ENCODE data around the gene AGBL4.
"Not testable (repeated sequence)": the region's sequence is repeated elsewhere in the genome, so short reads cannot be mapped to it uniquely, and the experiment has no call there.

AGBL4 gene

DNA sequence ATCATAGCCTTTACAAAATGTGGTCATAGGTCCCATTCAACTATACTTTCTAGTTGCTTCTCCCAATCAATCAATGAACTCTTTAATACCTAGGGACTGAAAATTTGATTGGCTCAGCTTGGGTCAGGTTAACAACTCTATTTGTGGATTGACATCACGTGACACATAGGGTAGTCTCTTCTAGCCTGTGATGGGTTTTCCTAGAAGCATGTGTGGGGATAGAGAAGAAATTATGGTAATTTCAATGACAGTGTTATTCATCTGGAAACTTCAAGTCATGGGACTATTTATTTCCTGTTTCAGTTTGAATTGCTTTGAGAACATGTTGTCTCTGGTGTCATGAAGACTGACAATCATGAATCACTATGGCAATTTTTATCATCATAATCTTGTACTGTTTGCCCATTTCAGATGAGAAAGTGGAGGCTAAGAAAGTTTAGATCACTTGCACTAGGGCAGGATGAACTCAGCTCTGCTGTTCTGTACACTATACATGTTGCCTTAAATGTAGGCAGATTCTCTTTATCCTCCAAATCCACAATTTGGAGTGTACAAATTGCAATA lies 717.2 kb downstream of the AGBL4 start:
- no peak for DNase-seq (ENCODE audit: low spot score)

DNA sequence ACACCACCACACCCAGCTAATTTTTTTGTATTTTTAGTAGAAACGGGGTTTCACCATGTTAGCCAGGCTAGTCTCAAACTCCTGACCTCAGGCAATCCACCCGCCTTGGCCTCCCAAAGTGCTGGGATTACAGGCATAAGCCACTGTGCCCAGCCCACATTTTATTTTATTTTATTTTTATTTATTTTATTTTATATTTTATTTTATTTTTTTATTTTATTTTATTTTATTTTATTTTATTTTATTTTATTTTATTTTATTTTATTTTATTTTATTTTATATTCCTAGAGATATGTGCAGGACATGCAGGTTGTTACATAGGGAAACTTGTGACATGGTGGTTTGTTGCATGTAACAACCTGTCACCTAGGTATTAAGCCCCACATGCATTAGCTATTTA lies 721.4 kb downstream of the AGBL4 start:
- DNase-seq (ENCODE audit: low spot score) = not testable (repeated sequence)

DNA sequence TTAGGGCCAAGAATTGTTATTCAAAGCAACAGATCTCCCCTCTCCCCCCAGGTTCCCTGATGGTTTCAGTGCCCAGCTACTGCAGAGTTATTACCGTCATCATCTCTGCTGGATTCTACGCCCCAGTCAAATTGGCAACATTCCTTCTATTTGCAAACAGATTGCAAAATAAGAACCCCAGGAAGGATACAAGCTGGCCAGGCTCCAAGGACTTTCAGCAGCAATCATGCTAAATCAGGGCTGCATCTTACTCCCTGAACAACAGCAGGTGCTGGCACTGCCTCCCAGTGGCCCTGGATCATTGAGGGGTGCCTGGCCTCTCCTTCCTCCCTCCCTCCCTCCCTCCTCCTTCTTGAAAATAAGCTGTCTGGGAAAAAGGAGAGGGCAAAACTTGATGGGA lies 725.5 kb downstream of the AGBL4 start:
- DNase-seq (ENCODE audit: low spot score) = no peak

DNA sequence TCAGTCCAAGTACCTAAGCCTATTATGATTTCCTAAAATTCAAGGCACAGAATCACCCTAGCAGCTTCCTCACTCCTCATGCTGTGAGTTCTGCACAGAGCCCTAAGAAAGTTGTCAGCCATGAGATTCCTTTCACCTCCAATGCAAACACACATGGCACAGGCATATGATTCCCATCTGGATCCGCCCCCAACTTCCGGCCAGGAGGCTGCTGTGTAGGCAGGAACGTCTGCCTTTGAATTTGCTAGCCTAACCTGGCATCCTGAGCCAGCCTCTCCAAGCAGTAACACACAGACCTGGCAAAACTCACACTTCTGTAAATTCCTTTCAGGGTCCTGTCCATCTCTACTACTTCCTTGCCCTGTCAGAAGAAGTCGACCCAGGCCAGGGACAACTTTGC lies 726.0 kb downstream of the AGBL4 start:
- DNase-seq (ENCODE audit: low spot score) = peak; percentile 7

DNA sequence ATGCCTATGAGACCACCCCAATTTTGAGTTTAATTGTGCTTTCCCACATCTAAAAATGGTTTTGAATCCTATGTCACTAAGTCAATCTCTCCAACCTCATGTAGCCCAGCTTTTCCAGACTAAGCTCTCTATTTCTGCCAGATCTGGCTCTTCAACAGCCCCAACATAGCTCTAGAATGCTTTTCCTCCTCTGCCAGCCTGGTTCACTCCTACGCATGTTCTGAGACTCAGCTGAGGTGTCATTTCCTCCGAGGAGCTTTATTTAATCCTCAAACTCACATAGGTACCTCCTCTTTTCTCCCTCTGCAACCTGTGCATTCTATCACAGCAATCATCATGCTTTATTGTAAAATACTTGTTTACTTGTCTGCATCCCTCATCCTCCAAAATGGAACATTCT lies 729.2 kb downstream of the AGBL4 start:
- DNase-seq (ENCODE audit: low spot score) = peak; percentile 69

DNA sequence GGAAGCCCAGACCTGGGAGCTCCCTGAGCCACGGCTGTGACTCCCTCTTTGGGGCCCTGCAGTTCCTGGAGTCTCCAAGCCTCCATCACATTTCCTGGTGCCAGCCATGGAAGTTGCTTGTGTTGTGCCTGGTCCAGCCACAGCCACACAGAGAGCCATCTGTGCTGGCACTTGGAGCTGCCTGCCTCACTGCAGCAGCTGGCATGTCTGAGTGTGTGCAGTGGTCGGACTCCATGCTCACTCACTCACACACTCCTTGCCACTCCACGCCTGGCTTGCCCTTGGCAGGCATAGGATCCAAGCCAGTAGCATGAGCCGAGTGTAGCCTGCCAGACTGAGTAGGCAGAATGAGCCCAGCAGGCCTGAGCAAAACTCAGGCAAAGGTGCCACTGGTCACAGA lies 730.7 kb downstream of the AGBL4 start:
- no peak for DNase-seq (ENCODE audit: low spot score)

DNA sequence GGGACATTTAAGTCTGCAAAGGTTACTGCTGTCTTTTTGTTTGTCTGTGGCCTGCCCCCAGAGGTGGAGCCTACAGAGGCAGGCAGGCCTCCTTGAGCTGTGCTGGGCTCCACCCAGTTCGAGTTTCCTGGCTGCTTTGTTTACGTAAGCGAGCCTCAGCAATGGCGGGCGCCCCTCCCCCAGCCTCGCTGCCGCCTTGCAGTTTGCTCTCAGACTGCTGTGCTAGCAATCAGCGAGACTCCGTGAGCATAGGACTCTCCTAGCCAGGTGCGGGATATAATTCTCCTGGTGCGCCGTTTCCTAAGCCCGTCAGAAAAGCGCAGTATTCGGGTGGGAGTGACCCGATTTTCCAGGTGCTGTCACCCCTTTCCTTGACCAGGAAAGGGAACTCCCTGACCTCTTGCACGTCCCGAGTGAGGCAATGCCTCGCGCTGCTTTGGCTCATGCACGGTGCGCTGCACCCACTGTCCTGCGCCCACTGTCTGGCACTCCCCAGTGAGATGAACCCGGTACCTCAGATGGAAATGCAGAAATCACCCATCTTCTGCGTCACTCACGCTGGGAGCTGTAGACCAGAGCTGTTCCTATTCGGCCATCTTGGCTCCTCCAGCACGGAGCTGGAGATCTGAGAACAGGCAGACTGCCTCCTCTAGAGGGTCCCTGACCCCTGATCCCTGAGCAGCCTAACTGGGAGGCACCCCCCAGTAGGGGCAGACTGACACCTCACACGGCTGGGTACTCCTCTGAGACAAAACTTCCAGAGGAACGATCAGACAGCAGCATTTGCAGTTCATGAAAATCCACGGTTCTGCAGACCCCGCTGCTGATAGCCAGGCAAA lies 766.3 kb downstream of the AGBL4 start:
- not testable (repeated sequence) for DNase-seq (ENCODE audit: low spot score)

DNA sequence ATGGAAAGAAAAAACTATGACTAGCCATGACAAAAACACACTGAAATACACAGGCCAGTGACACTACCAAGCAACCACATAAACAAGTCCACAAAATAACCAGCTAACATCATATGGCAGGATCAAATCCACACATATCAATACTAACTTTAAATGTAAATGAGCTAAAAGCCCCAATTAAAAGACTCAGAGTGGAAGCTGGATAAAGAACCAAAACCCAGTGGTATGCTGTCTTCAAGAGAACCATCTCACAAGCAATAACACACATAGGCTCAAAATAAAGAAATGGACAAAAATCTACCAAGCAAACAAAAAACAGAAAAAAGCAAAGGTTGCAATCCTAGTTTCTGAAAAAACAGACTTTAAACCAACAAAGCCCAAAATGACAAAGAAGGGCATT lies 770.8 kb downstream of the AGBL4 start:
- DNase-seq (ENCODE audit: low spot score) = no peak

DNA sequence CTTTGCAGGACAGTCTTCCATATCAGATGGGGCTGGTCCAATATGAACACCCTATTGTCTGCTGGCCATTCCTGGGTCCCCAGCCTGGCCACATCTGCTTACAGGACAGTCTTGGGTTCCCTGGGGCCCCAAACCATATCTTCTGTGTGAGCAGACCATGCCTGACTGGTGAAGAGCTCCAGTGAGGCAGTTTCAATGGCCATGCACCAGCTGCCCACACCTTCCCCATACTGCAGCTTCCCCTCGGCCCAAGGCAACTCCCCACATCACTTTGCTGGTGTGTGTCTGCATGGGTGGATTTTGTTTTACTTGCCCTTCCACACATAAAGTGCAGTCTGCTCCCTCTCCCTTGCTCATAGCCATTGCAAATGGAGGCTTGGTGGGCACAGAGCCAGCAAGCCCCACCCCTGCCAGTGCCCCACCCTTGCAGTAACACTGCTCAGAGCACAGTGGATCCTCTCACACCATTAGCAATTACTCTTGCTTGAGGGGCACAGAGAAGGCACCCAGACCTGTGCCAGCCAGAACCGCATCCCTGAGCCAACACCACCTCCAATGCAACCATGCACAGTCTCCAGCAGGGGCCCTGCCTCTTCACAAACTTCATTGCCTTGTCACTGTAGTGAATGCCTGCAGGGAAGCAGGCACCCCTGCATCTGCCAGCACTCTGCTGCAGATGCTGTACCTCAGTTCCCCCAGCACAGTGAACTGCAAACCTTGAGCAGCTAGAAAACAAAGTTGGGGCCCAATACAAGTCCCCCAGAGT lies 772.6 kb downstream of the AGBL4 start:
- DNase-seq (ENCODE audit: low spot score) = no peak

DNA sequence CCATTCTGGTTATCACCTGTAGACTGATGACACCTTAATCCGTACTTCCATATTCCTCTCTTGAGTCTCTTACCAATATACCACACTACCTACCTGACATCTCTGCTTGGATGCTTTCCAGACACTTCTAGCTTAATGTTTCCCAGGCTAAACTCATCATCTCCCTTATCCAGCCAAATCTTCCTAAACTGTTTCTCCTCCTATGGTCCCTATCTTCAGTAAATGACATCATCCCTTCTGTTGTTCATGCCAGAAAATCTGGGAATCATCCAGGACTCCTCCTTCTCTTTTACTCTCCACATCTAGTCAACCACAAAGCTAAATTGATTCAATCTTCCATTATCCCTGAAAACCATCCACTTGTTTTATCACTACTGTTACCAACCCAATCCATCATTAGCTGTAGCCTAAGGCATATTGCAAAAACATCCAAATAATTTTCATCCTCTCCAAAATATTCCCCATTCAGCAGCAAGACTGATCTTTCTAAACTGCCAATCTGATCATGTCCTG lies 783.0 kb downstream of the AGBL4 start:
- DNase-seq (ENCODE audit: low spot score) = no peak

DNA sequence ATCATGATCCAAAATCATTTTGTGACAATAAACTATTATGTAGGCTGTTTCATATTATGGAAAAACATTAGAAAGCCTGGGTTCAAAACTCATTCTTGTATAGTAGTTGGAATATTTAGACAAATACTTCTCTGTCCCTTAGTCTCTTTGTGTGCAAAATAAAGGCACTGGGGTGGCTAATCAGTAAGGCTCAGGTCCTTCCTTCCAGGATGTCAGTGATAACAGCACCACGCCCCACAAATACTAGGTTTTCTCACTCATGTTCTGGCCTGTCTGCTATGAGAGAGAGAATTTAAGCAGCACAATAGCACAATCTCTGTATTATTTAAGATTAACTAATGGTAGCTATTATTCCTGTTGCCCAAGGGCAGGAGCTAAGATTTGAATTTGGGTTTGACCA lies 788.8 kb downstream of the AGBL4 start:
- DNase-seq (ENCODE audit: low spot score) = no peak

DNA sequence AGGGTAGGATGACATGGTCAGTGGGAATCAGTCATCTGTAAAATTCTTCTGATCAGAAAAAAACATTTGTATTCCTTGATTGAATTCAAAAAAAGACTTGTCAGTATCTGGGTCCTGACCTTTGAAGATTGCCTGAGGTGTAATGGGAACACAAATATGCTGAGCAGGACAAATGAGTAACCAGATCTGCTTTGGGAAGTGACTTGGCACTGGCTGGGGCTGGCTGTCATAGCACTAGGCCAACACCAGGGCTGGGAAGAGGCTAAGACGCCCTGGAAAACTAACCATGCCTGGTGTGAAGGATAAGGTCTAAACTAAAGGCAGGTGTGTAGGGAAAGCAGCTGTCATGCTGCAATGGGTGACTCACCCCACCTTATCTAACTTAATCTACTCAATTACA lies 794.2 kb downstream of the AGBL4 start:
- no peak for DNase-seq (ENCODE audit: low spot score)

DNA sequence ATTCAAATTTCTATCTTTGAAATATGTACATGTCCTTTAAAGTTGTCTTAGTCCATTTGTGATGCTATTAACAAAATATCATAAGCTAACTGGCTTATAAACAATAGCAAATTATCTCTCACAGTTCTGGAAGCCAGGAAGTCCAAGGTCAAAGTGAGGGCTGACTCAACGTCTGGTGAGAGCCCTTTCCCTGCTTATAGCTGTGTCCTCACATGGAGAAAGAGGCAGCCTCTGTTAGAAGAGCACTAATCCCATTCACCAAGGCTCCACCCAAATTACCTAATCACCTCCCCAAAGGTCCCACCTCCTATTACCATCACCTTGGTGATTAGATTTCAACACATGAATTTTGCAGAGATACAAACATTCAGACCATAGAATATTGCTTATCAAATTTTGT lies 797.0 kb downstream of the AGBL4 start:
- DNase-seq (ENCODE audit: low spot score) = no peak

DNA sequence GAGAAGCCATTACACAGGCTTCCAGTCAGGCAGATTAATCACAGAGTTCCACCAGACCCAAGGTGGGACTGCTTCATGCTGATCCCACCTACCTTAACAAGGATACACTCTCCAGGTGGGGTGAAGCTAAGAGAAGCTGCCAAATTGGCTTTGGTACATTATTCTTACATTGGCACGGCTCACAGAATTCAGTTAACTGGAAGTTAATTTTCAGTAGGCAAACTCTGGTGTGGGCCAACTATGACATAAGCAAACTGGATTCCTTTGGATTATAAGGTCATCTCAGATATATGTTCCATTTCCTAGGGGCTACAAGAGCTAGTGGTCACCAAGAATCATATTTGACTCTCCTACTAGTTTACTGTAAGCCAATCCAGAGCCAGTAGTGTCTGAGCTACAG lies 798.3 kb downstream of the AGBL4 start:
- no peak for DNase-seq (ENCODE audit: low spot score)

DNA sequence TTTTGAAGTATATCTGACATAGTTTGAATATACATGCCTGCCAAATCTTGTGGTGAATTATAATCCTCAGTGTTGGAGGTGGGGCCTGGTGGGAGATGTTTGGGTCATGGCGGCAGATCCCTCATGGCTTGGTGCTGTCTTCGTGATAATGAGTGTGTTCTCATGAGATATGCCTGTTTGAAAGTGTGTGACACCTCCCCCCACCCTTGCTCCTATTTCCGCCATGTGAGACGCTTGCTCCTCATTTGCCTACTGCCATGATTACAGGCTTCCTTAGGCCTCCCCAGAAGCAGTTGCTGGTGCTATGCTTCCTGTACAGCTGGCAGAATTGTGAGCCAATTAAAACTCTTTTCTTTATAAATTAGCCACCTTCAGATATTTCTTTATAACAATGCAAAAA lies 810.5 kb downstream of the AGBL4 start:
- DNase-seq (ENCODE audit: low spot score) = no peak

DNA sequence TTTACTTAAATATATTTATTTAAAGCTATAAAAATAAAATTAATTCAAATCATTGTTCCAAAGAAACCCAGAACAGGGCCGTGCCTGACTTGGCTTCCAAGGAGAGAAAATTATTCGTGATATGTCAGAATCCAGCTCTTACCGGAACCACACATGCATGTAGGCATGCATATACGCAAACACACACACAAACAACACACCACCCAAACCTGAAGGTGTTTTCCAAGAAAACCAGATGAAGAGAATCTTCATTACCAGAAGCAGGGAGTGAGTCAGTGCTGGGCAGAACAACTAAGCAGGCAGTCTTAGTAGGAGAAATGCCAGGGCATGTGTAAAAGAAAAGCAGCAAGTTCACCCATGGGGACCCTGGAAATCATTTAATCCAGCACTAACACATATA lies 815.0 kb downstream of the AGBL4 start:
- no peak for DNase-seq (ENCODE audit: low spot score)

DNA sequence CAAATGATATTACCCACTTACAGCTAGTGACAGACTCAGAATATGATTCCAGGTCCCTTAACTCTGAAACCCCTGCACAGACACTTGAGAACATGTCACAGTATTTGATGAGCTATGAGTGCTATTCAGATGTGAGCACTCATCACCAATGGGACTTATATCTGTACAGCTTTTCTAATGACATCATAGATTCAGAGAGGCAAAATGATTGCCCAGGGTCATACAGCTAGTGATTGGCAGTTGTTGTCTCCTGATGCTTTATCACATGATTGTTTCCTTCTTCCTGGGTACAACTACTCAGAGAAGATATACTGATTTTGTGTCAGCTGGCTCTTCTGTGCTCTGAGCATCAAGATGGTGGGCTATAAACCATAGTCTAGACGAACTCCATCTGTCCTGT lies 819.0 kb downstream of the AGBL4 start:
- DNase-seq (ENCODE audit: low spot score) = no peak

DNA sequence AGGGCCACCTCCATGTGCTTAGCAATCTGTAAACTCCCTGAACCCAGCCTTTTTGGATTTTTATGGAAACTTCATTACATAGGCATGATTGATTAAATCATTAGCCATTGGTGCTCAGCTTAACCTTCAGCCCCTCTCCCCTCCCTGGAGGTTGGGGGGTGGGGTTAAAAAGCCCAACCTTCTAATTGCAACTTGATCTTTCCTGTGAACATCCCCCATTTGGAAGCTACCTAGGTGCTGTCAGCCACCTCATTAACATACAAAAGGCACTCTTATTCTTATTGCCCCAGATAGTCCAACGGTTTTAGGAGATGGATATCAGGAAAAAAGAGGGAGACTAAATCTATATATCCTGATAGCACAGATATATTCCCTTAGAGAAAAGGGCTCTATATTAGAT lies 823.0 kb downstream of the AGBL4 start:
- DNase-seq (ENCODE audit: low spot score) = no peak

DNA sequence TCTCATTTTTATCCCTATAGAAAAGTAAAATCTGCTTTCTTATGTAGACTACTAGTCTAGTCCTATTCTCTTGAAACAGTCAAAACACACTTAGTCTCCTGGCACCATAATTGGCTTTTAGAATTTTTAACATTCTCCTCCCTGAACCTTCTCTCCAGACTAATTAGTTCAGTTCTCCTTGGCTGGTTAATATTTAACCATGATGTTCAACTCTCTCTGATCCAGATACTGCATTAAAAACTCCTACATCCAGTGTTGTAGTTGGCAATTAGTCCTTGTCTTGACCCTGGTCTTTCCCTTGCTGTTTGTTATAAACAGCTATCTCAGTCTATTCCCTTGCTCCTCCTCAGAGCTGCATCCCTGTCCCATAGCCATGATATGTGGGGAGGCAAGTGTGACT lies 824.2 kb downstream of the AGBL4 start:
- no peak for DNase-seq (ENCODE audit: low spot score)

DNA sequence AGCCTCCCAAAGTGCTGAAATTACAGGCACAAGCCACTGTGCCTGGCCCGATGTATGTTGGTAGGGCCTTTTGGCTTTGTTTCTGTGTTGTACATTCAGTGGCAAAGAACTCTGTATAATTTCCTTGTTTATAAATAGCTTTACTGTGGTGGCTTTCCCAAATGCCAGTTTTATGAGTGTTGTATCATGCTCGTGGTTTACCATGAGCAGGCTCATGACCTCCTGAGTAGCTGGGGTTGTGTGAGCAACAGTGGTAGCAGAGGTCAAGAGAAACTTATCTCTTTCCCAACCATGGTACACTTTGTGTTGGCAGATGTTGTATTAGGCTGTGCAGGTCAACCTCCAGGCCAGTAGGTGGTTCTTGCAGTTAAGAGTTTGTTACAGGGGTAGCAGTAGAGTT lies 826.7 kb downstream of the AGBL4 start:
- no peak for DNase-seq (ENCODE audit: low spot score)

DNA sequence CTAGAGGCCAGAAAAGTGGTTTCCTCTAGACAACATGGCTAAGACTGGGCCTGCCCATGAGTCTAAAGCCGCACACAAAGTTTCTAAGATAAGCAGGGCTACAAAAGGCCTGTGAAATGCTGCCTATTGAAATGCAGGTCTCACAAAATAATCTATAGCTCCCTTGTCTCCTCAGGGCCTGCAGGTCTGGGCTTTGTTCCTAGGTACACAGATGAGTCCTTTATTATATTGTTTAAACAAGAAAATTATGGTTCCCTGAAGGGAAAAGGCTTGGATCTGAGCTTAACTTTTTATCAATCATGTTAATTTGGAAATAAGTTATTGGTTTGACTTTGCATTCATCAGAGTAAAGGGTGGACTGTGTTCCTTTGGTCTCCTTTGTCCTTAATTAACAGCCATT lies 833.6 kb downstream of the AGBL4 start:
- DNase-seq (ENCODE audit: low spot score) = no peak

DNA sequence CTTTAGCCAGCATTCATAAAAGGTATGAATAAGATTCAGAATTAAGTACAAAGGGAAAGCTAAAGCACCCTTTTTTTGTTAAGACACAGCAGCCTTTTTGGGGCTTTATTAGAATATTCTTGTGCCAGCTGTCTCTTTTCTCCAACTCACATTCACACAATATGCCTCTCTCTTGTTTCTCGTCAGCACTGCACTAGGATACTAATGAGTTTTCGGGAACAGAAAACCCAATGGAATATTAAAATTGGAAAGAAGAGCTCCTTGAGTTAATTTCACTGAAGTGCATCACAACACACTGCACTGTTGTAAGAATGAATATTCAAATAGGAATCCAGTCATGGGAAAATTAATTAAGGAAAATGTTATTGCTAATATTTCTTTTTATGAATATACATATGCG lies 836.7 kb downstream of the AGBL4 start:
- DNase-seq (ENCODE audit: low spot score) = peak; percentile 24

DNA sequence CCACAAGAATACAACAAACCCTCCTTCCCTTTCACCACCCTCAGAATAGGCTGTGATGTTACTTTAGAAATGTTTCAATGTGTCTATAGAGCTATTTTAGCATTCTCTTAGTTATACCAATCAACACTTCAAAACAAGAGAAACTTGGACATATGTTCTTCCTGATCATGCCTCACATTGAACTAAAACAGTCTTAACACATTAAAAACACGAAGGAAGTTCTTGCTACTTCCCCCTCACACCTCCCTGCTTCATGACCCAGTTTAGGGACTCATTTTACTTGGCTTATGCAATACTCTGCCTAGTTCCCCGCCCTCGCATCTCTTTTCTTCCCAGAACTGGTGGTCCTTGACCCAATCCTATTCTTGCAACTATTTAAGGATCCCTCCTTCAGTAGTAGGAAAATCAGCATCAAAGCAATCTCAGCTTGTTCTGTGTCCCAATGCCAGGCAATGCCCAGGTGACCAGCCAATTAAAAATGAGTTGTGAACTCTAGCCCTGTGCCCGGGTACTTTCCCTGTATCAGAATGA lies 838.2 kb downstream of the AGBL4 start:
- DNase-seq (ENCODE audit: low spot score) = no peak
